Endodermal cell (in vitro differentiated cells): Measurements from ENCODE around the gene MAP2K3. TPM values are rescaled to one million over a fixed set of nuclear protein-coding genes. Genes with fewer than 3 reads are reported as not detected.

Experiments used
- DNase-seq: peaks from one replicate; pipeline ENCODE4 v3.0.0-alpha.2; 2017
- H3K27ac ChIP-seq: 2 replicates; pipeline ENCODE4 v1.5.1; 2013; ENCODE audit warnings: mild to moderate bottlenecking, low read depth, low read length, moderate library complexity
- H3K27me3 ChIP-seq: 2 replicates; pipeline ENCODE4 v1.6.1; 2013; ENCODE audit warnings: mild to moderate bottlenecking, low read length, moderate library complexity; ENCODE audit not compliant: insufficient read depth, control insufficient read depth, poor library complexity, severe bottlenecking
- H3K36me3 ChIP-seq: 2 replicates; pipeline ENCODE4 v1.7.0; 2013; ENCODE audit warnings: mild to moderate bottlenecking, low read length, moderate library complexity; ENCODE audit not compliant: control insufficient read depth, insufficient read depth
- H3K4me1 ChIP-seq: one replicate; pipeline ENCODE4 v1.7.0; 2013; ENCODE audit warnings: low read length; ENCODE audit not compliant: control insufficient read depth, insufficient read depth
- H3K4me3 ChIP-seq: 2 replicates; pipeline ENCODE4 v1.5.1; 2013; ENCODE audit warnings: mild to moderate bottlenecking, low read length, moderate library complexity
- H3K9ac ChIP-seq: 2 replicates; pipeline ENCODE4 v1.6.1; 2013; ENCODE audit warnings: mild to moderate bottlenecking, low read length, moderate library complexity; ENCODE audit not compliant: poor library complexity, severe bottlenecking; ENCODE audit errors: extremely low read depth
- H3K9me3 ChIP-seq: 2 replicates; pipeline ENCODE4 v1.6.1; 2013; ENCODE audit warnings: mild to moderate bottlenecking, low read length, moderate library complexity; ENCODE audit not compliant: control insufficient read depth
- H3K27ac Mint-ChIP-seq: 2 replicates; pipeline ENCODE4 v1.8.0; 2020; ENCODE audit warnings: mixed read lengths
- H3K27me3 Mint-ChIP-seq: 2 replicates; pipeline ENCODE4 v1.8.0; 2021; ENCODE audit warnings: mild to moderate bottlenecking, mixed read lengths; ENCODE audit not compliant: insufficient read depth
- H3K36me3 Mint-ChIP-seq: 2 replicates; pipeline ENCODE4 v1.8.0; 2020; ENCODE audit warnings: low read depth, mixed read lengths
- H3K4me1 Mint-ChIP-seq: 2 replicates; pipeline ENCODE4 v1.8.0; 2020; ENCODE audit warnings: mixed read lengths
- H3K4me3 Mint-ChIP-seq: 2 replicates; pipeline ENCODE4 v1.8.0; 2020; ENCODE audit warnings: mild to moderate bottlenecking, moderate library complexity, mixed read lengths
- H3K9me3 Mint-ChIP-seq: 2 replicates; pipeline ENCODE4 v1.8.0; 2020; ENCODE audit warnings: mild to moderate bottlenecking, mixed read lengths
- CTCF ChIP-seq: fragments of 200-600 bp; sonication (generic); conservative IDR thresholded peaks from 2 replicates; pipeline ENCODE4 v1.5.0; 2021; ENCODE audit warnings: antibody characterized with exemption, mild to moderate bottlenecking
- WGBS, 2 experiments: methylation state at CpG; one replicate each; pipeline versions ENCODE4 v1.1.5 to v1.1.7; 2013; ENCODE audit warnings: missing lambda C conversion rate in 2 of 2, mixed read lengths in 1 of 2; ENCODE audit not compliant: insufficient coverage in 1 of 2, insufficient read length in 1 of 2; 5-methylcytosine and 5-hydroxymethylcytosine counted together
- total RNA-seq, 2 donors: library from RNA; stranded (reverse); fragmentation: NEBNext Ultra II Directional in 1 of 2; extraction: Animal tissue kit (Norgen Biotek cat#: 25700) in 1 of 2; gene quantifications; 2 replicates in 1 of 2; 3 replicates in 1 of 2; pipeline ENCODE4 v1.2.1, GENCODE V29; 2021

MAP2K3 gene
- total RNA-seq, 2 donors from 2014 or later, result 31.6 to 37.6 TPM

GRCh38 chr17:21246698-21247097 is 37.8 kb upstream of the MAP2K3 start:
- WGBS, 2 experiments, result 89 to 100% methylated on average over 2 to 4 of the region's 4 CpGs
- Histone ChIP-seq H3K4me3 (no peak overlapping the region), H3K9me3 (no peaks in the 10 kb centered on the region), H3K27me3 (no peaks in the 10 kb centered on the region), H3K27ac (no peak overlapping the region), H3K4me1 (peaks cover 5% of the 10 kb centered on the region), H3K36me3 (peaks cover 21% of the 10 kb centered on the region), H3K9ac (no peak overlapping the region)
- Mint-ChIP-seq H3K36me3 (no peaks in the 10 kb centered on the region), H3K4me1 (no peaks in the 10 kb centered on the region), H3K27ac (no peak overlapping the region), H3K4me3 (no peak overlapping the region), H3K27me3 (no peaks in the 10 kb centered on the region), H3K9me3 (no peaks in the 10 kb centered on the region)
- TF ChIP-seq CTCF, result no peak
- no peak for DNase-seq

GRCh38 chr17:21247552-21248258 is 36.8 kb upstream of the MAP2K3 start:
- H3K27me3 ChIP-seq, result no peaks in the 10 kb centered on the region
- 87 to 94% methylated on average over 9 to 12 of the region's 12 CpGs for WGBS, 2 experiments
- Mint-ChIP-seq H3K9me3 (no peaks in the 10 kb centered on the region), H3K4me3 (no peak overlapping the region), H3K27ac (no peak overlapping the region), H3K27me3 (no peaks in the 10 kb centered on the region), H3K36me3 (no peaks in the 10 kb centered on the region), H3K4me1 (peaks cover 2% of the 10 kb centered on the region)
- no peak for DNase-seq
- H3K27ac ChIP-seq, result no peak overlapping the region
- no peak overlapping the region for H3K9ac ChIP-seq
- H3K4me3 ChIP-seq, result no peak overlapping the region
- peaks cover 5% of the 10 kb centered on the region for H3K4me1 ChIP-seq
- no peak for TF ChIP-seq CTCF
- no peaks in the 10 kb centered on the region for H3K9me3 ChIP-seq
- peaks cover 17% of the 10 kb centered on the region for H3K36me3 ChIP-seq

- Histone ChIP-seq H3K27ac (no peak overlapping the region), H3K9me3 (no peaks in the 10 kb centered on the region), H3K9ac (no peak overlapping the region), H3K4me3 (no peak overlapping the region), H3K27me3 (no peaks in the 10 kb centered on the region), H3K4me1 (peaks cover 5% of the 10 kb centered on the region), H3K36me3 (peaks cover 17% of the 10 kb centered on the region)
- peaks cover 2% of the 10 kb centered on the region for H3K4me1 Mint-ChIP-seq
- DNase-seq, result no peak
- H3K27ac Mint-ChIP-seq, result peak overlapping the region; percentile 71
- no peak for TF ChIP-seq CTCF
- H3K9me3 Mint-ChIP-seq, result no peaks in the 10 kb centered on the region
- 90 to 92% methylated on average over 4 of the region's 4 CpGs for WGBS, 2 experiments
- H3K36me3 Mint-ChIP-seq, result no peaks in the 10 kb centered on the region
- H3K4me3 Mint-ChIP-seq, result no peak overlapping the region
- H3K27me3 Mint-ChIP-seq, result no peaks in the 10 kb centered on the region
Measured at GRCh38 chr17:21248500-21248899, 36.0 kb upstream of the MAP2K3 start.
